GM19467 (cell line): ENCODE results near the gene PTPRD.

Source experiments
- ATAC-seq: cut with Tn5 transposase; IDR thresholded peaks from one replicate; pipeline ENCODE4 v1.9.1; 2021; ENCODE audit warnings: mild to moderate bottlenecking, moderate library complexity; ENCODE audit not compliant: unreplicated experiment

The PTPRD gene

GRCh38 chr9:8514760-8515159, 2098.0 kb downstream of the PTPRD start:
- ATAC-seq: no peak

GRCh38 chr9:8508671-8509290, 2104.0 kb downstream of the PTPRD start:
- no peak for ATAC-seq

GRCh38 chr9:8494571-8494970, 2118.2 kb downstream of the PTPRD start:
- no peak for ATAC-seq

GRCh38 chr9:8492679-8493078, 2120.1 kb downstream of the PTPRD start:
- ATAC-seq: no peak

- no peak for ATAC-seq
Measured at GRCh38 chr9:8492024-8492423, 2120.8 kb downstream of the PTPRD start.

GRCh38 chr9:8491563-8491962, 2121.2 kb downstream of the PTPRD start:
- ATAC-seq: no peak

GRCh38 chr9:8489835-8490234, 2123.0 kb downstream of the PTPRD start:
- ATAC-seq: no peak

- no peak for ATAC-seq
Measured at GRCh38 chr9:8486095-8486494, 2126.7 kb downstream of the PTPRD start.

- no peak for ATAC-seq
Measured at GRCh38 chr9:8484597-8485191, 2128.1 kb downstream of the PTPRD start.

- no peak for ATAC-seq
Measured at GRCh38 chr9:8477450-8477849, 2135.4 kb downstream of the PTPRD start.

- no peak for ATAC-seq
Measured at GRCh38 chr9:8474937-8475336, 2137.9 kb downstream of the PTPRD start.

GRCh38 chr9:8473244-8474020, 2139.4 kb downstream of the PTPRD start:
- no peak for ATAC-seq

- no peak for ATAC-seq
Measured at GRCh38 chr9:8468045-8468637, 2144.7 kb downstream of the PTPRD start.

- ATAC-seq: no peak
Measured at GRCh38 chr9:8457816-8458215, 2155.0 kb downstream of the PTPRD start.

- ATAC-seq: no peak
Measured at GRCh38 chr9:8457055-8457454, 2155.7 kb downstream of the PTPRD start.

GRCh38 chr9:8456344-8456743, 2156.5 kb downstream of the PTPRD start:
- no peak for ATAC-seq

GRCh38 chr9:8450810-8451545, 2161.8 kb downstream of the PTPRD start:
- ATAC-seq: no peak

- no peak for ATAC-seq
Measured at GRCh38 chr9:8448226-8448625, 2164.6 kb downstream of the PTPRD start.

- no peak for ATAC-seq
Measured at GRCh38 chr9:8447601-8448000, 2165.2 kb downstream of the PTPRD start.

- ATAC-seq: no peak
Measured at GRCh38 chr9:8437876-8438275, 2174.9 kb downstream of the PTPRD start.

GRCh38 chr9:8437259-8437658, 2175.5 kb downstream of the PTPRD start:
- ATAC-seq: no peak
